Transverse colon (tissue), 4 donors: ENCODE data around the gene SESN1. TPM values are rescaled to one million over a fixed set of nuclear protein-coding genes. Genes with fewer than 3 reads are reported as not detected.

Source experiments
- DNase-seq: peaks from one replicate; pipeline ENCODE4 v3.0.0-alpha.2; 2019
- H3K27ac ChIP-seq, 4 donors: fragments of 200-600 bp; sonication (generic); 2 replicates each; pipeline ENCODE4 v1.5.1; 2016 to 2018; ENCODE audit warnings: inconsistent platforms in 4 of 4
- H3K27me3 ChIP-seq: fragments of 200-600 bp; sonication (generic); 2 replicates; pipeline ENCODE4 v1.5.1; 2017; ENCODE audit warnings: inconsistent platforms
- H3K36me3 ChIP-seq, 4 donors: fragments of 200-600 bp; sonication (generic); 2 replicates each; pipeline ENCODE4 v1.5.1; 2017 to 2019; ENCODE audit warnings: inconsistent platforms in 4 of 4
- H3K4me1 ChIP-seq, 4 donors: fragments of 200-600 bp; sonication (generic); 2 replicates each; pipeline ENCODE4 v1.5.1; 2017 to 2020; ENCODE audit warnings: inconsistent platforms in 4 of 4
- H3K4me3 ChIP-seq, 4 donors: fragments of 200-600 bp; sonication (generic); 1 replicate in 1 of 4; 2 replicates in 3 of 4; pipeline versions ENCODE4 v1.5.1 to v1.6.1; 2017 to 2019; ENCODE audit warnings: inconsistent platforms in 4 of 4
- H3K9me3 ChIP-seq, 2 donors: fragments of 200-600 bp; sonication (generic); 2 replicates each; pipeline ENCODE4 v1.5.1; 2017 to 2019; ENCODE audit warnings: inconsistent platforms in 2 of 2
- CTCF ChIP-seq, 5 experiments: fragments of 200-600 bp in 3 of 5; fragments of 450-650 bp in 2 of 5; sonication (generic) in 3 of 5; IDR thresholded peaks; 1 replicate in 2 of 5; 2 replicates in 3 of 5; pipeline ENCODE4 v1.5.1; 2016 to 2017; ENCODE audit warnings: antibody characterized with exemption in 5 of 5, inconsistent platforms in 3 of 5, mild to moderate bottlenecking in 2 of 5, moderate library complexity in 1 of 5
- EP300 ChIP-seq: sonication (generic); formaldehyde crosslinking; IDR thresholded peaks from one replicate; pipeline ENCODE4 v1.6.1; 2017; ENCODE audit warnings: antibody characterized with exemption, low read depth
- POLR2A ChIP-seq: fragments of 450-650 bp; IDR thresholded peaks from one replicate; pipeline ENCODE4 v1.6.1; 2016; ENCODE audit warnings: antibody characterized with exemption, mild to moderate bottlenecking, moderate library complexity
- POLR2AphosphoS5 ChIP-seq, 3 donors: sonication (generic); formaldehyde crosslinking; IDR thresholded peaks; one replicate each; pipeline ENCODE4 v1.6.1; 2016; ENCODE audit warnings: antibody characterized with exemption in 3 of 3
- WGBS, 2 donors: methylation state at CpG; one replicate each; pipeline ENCODE4 v1.1.5; 2018; ENCODE audit warnings: low coverage in 1 of 2; 5-methylcytosine and 5-hydroxymethylcytosine counted together
- in situ Hi-C, 4 donors: fragments of 200-750 bp; cut with MboI; loops; one replicate each; pipeline versions ENCODE4 v1.15.0 to v1.15.1; 2017; ENCODE audit warnings: low sequenced_read_pairs in 3 of 4, low pct_ligation_motif_present in 1 of 4, low pct_unique_long_range_greater_than_20kb in 1 of 4
- intact Hi-C: fragments of 100-400 bp; cut with DNase I; formaldehyde crosslinking; loops from one replicate; pipeline ENCODE4 v1.15.1; 2023; ENCODE audit warnings: low total_unique reads
- total RNA-seq, 4 donors: library from RNA; depleted of rRNA; stranded (reverse); fragments of >200 nt; gene quantifications; one replicate each; pipeline ENCODE4 v1.1.0, GENCODE V29; 2016

The SESN1 gene
- total RNA-seq, 4 donors from 2014 or later, result 43.1 to 73.4 (median 48.7) TPM

DNA sequence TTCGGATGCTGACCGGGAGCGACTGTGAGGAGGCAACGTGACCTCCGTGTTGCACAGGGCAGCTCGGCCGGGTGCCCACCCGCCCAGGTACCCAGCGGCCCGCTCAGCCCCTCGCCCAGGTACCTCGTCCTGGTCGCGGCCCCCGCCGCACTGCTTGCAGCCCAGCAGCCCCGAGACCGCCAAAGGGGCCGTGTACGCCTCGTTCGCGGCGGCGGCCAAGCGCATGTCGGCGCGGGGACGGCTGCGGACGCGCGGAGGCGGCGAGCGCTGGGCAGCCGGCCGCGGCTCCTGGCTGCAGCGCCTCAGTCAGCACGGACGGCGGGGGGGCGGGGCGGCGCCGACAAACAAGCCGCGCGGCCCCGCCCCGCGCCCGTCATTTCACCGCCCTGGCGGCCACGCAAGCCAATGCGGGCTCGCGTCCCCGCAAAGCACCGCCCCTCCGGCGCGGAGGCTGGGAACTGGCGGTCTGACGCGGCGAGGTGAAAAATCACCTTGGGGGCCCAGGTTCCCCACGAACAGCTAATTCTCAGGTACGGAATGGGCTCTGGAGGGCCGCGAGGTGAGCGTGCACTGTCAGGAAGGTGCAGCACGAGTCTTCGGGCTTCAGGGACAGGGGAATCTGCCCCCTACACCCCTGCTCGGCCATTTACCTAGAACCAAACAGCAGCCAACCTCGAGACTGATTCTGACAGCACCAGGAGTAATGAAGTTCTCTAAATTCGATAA is 85.2 kb downstream of the SESN1 start:
- in situ Hi-C loops, result no loop called here

GRCh38 chr6:109008537-109009235 is 86.0 kb downstream of the SESN1 start:
- WGBS, 2 donors, result 4 to 13% methylated on average over 6 to 24 of the region's 24 CpGs
- Histone ChIP-seq H3K27me3 (no peaks in the 10 kb centered on the region), H3K27ac (peak overlapping the region; percentile 96 to 99 (median 98)), H3K9me3 (no peaks in the 10 kb centered on the region), H3K36me3 (no peaks in the 10 kb centered on the region), H3K4me1 (peaks cover 19 to 72% (median 27%) of the 10 kb centered on the region in 4 donors), H3K4me3 (peak overlapping the region; percentile 64 to 98 (median 82))
- no peak for DNase-seq
- in situ Hi-C loops, result no loop called here
- intact Hi-C loops, result loop anchor here (10.0 kb wide), 2 partner anchors 54 to 464 kb away; no protein-coding TSS in a partner anchor
- TF ChIP-seq POLR2A (peak; percentile 12), POLR2AphosphoS5 (IDR thresholded peaks at IDR 0.05) (peak in 1 of 3 donors; percentile 33), CTCF (IDR thresholded peaks at IDR 0.05) (no peak)

More for the DNA sequence above, 85.2 kb downstream of the SESN1 start:
- intact Hi-C loops, result loop anchor here (10.0 kb wide), 2 partner anchors 55 to 465 kb away; no protein-coding TSS in a partner anchor
- H3K4me1 ChIP-seq, result peaks cover 12 to 66% (median 21%) of the 10 kb centered on the region in 4 donors
- no peaks in the 10 kb centered on the region for H3K36me3 ChIP-seq
- peak; percentile 96 for DNase-seq
- H3K9me3 ChIP-seq, result no peaks in the 10 kb centered on the region
- 1% methylated on average over 21 of the region's 80 CpGs; no CpG with 5 or more reads in 1 of the 2 donors for WGBS, 2 donors
- TF ChIP-seq EP300, result no peak
- peak; percentile 30 to 59 (median 34) for TF ChIP-seq CTCF (IDR thresholded peaks at IDR 0.05)
- TF ChIP-seq POLR2A, result peak; percentile 93
- peak; percentile 85 to 93 (median 88) for TF ChIP-seq POLR2AphosphoS5 (IDR thresholded peaks at IDR 0.05)
- H3K27ac ChIP-seq, result peak overlapping the region; percentile 96 to 99 (median 98)
- H3K4me3 ChIP-seq, result peak overlapping the region; percentile 64 to 98 (median 82)
- H3K27me3 ChIP-seq, result no peaks in the 10 kb centered on the region

DNA sequence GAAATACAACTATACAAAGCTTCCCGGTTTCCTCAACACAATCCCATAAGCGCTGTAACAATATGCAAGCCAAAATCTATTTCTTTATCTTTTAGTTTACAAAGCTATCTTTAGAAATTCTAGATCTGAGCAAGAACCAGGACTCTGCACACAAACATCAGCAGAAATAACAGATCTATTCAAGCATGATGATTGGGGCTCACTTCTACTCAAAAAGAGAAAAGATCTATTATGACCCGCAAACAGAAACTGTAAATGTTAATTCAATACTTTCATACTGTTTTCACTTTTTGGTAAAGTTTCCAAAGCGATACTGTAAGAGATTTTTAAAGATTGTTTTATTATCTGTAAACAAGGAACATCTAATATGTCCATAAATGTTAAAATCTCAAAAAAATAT is 86.6 kb downstream of the SESN1 start:
- no peak for TF ChIP-seq POLR2AphosphoS5 (IDR thresholded peaks at IDR 0.05)
- intact Hi-C loops (loop anchor here (10.0 kb wide), 2 partner anchors 53 to 463 kb away; no protein-coding TSS in a partner anchor), in situ Hi-C loops (no loop called here)
- peak overlapping the region; percentile 96 to 99 (median 98) for H3K27ac ChIP-seq
- DNase-seq, result no peak
- H3K4me1 ChIP-seq, result peaks cover 25 to 72% (median 33%) of the 10 kb centered on the region in 4 donors
- WGBS, 2 donors, result 29 to 36% methylated on average over 4 of the region's 4 CpGs
- no peaks in the 10 kb centered on the region for H3K9me3 ChIP-seq
- H3K36me3 ChIP-seq, result no peaks in the 10 kb centered on the region
- no peaks in the 10 kb centered on the region for H3K27me3 ChIP-seq
- H3K4me3 ChIP-seq, result peak overlapping the region; percentile 64 to 98 (median 82)

DNA sequence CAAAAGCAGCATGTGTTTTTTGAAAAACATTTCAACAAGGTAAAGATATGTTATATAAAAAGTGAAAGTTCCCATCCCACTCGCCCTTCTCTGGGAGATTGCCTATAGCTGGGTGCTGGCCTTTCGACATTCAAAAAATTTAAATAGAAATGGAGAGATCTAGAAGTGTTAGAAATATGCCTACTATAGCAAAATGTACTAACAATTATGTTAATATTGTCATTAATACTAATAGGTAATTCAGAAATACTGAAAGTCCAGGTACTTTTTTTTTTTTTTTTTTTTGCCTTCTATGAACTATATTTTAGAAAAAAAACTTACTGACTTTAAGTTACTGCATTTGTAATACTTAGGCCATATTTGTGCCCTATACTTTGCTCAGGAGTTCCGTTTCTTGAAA is 87.1 kb downstream of the SESN1 start:
- Histone ChIP-seq H3K9me3 (no peaks in the 10 kb centered on the region), H3K4me1 (peaks cover 31 to 72% (median 38%) of the 10 kb centered on the region in 4 donors), H3K4me3 (peak overlapping the region in 3 of 4 donors; percentile 75 to 98 (median 89)), H3K27me3 (no peaks in the 10 kb centered on the region), H3K36me3 (no peaks in the 10 kb centered on the region), H3K27ac (peak overlapping the region; percentile 96 to 99 (median 98))
- intact Hi-C loops (loop anchor here (10.0 kb wide), 2 partner anchors 53 to 463 kb away; no protein-coding TSS in a partner anchor), in situ Hi-C loops (no loop called here)
- TF ChIP-seq EP300 (no peak), CTCF (IDR thresholded peaks at IDR 0.05) (no peak), POLR2AphosphoS5 (IDR thresholded peaks at IDR 0.05) (no peak), POLR2A (no peak)
- no peak for DNase-seq
- 29 to 51% methylated on average over 3 of the region's 3 CpGs for WGBS, 2 donors
